Inferior parietal cortex (tissue), 1 donor: Measurements from ENCODE around the gene BCL2L12.
"Not testable (repeated sequence)": the region's sequence is repeated elsewhere in the genome, so short reads cannot be mapped to it uniquely, and the experiment has no call there.

Experiments used
- DNase-seq: peaks from one replicate; pipeline ENCODE4 v3.0.0-alpha.2; 2016; ENCODE audit errors: extremely low spot score

BCL2L12 gene

GRCh38 chr19:49710372-49710951 is 44.7 kb downstream of the BCL2L12 start:
- no peak for DNase-seq

DNA sequence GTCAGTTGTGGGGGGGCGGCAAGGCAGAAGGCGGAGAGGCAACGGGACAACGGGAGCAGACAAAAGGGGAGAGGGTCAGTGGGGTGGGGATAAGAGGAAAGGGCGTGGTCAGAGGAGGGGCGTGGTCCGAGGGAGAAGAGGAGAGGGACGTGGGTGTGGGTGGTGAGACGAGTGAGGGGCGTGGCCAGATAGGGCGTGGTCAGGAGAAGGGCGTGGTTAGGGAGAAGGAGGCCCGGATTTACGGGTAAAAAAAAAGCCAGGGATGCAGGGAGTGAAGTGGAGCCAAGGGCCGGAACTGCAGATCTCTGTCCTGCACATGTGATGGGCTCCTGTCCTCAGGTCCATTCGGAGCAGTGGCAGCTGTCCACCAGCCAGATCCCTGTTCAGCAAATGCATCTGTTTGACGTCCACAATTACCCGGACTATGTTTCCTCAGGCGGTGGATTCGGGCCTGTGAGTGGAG is 46.7 kb downstream of the BCL2L12 start:
- peak; percentile 27 for DNase-seq

GRCh38 chr19:49713236-49713845 is 47.6 kb downstream of the BCL2L12 start:
- no peak for DNase-seq

- no peak for DNase-seq
Measured at GRCh38 chr19:49716154-49716553, 50.4 kb downstream of the BCL2L12 start.

- no peak for DNase-seq
Measured at GRCh38 chr19:49718511-49718910, 52.8 kb downstream of the BCL2L12 start.

DNA sequence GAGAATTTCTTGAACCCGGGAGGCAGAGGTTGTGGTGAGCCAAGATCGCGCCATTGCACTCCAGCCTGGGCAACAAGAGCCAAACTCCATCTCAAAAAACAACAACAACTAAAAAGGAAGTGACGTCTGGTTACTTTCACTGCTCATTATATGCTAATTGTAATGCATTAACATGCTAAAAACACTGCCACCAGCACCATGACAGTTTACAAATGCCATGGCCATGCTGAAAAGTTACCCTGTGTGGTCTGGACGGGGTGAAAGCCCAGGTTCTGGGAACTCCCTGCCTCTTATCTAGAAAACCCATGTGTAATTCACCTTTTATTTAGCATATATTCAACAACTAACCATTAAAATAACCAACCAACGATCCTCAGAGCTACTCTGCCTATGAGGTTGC is 53.3 kb downstream of the BCL2L12 start:
- no peak for DNase-seq

GRCh38 chr19:49719420-49719819 is 53.7 kb downstream of the BCL2L12 start:
- DNase-seq = not testable (repeated sequence)
